Hepatocyte (in vitro differentiated cells): ENCODE results near the gene BBS9.

Source experiments
- EZH2phosphoT487 ChIP-seq: fragments of 200-600 bp; sonication (generic); IDR thresholded peaks from one replicate; pipeline ENCODE4 v1.6.1; 2018; ENCODE audit warnings: antibody characterized with exemption, mild to moderate bottlenecking, low read depth, moderate library complexity; ENCODE audit not compliant: unreplicated experiment, severe bottlenecking
- TF ChIP-seq, protein P1 (sequence below): fragments of 200-600 bp; sonication (generic); IDR thresholded peaks from 2 replicates; pipeline ENCODE4 v1.5.1; 2016; ENCODE audit warnings: antibody characterized with exemption, mild to moderate bottlenecking; ENCODE audit not compliant: poor library complexity

GRCh38 chr7:33578881-33579672 lies 449.7 kb downstream of the BBS9 start:
- TF ChIP-seq, protein P1, sequence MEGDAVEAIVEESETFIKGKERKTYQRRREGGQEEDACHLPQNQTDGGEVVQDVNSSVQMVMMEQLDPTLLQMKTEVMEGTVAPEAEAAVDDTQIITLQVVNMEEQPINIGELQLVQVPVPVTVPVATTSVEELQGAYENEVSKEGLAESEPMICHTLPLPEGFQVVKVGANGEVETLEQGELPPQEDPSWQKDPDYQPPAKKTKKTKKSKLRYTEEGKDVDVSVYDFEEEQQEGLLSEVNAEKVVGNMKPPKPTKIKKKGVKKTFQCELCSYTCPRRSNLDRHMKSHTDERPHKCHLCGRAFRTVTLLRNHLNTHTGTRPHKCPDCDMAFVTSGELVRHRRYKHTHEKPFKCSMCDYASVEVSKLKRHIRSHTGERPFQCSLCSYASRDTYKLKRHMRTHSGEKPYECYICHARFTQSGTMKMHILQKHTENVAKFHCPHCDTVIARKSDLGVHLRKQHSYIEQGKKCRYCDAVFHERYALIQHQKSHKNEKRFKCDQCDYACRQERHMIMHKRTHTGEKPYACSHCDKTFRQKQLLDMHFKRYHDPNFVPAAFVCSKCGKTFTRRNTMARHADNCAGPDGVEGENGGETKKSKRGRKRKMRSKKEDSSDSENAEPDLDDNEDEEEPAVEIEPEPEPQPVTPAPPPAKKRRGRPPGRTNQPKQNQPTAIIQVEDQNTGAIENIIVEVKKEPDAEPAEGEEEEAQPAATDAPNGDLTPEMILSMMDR: no peak
- no peak for TF ChIP-seq EZH2phosphoT487
